OCI-LY3 (cell line): ENCODE measurements around the gene NKD2.

Experiments used
- CTCF ChIP-seq: fragments of 200-600, 300-600 bp; sonication (generic); IDR thresholded peaks from 2 replicates; pipeline ENCODE4 v1.5.1; 2014; ENCODE audit warnings: antibody characterized with exemption, low read length, low read depth
- EZH2phosphoT487 ChIP-seq: fragments of 200-600 bp; shearing (Covaris generic); IDR thresholded peaks from 2 replicates; pipeline ENCODE4 v1.6.1; 2018; ENCODE audit warnings: antibody characterized with exemption, mixed run types, low read depth

GRCh38 chr5:998246-999031 lies 10.2 kb upstream of the NKD2 start:
- TF ChIP-seq CTCF (no peak), EZH2phosphoT487 (no peak)
